Measurements from ENCODE around the gene ATP8A2.

The ATP8A2 gene

DNA sequence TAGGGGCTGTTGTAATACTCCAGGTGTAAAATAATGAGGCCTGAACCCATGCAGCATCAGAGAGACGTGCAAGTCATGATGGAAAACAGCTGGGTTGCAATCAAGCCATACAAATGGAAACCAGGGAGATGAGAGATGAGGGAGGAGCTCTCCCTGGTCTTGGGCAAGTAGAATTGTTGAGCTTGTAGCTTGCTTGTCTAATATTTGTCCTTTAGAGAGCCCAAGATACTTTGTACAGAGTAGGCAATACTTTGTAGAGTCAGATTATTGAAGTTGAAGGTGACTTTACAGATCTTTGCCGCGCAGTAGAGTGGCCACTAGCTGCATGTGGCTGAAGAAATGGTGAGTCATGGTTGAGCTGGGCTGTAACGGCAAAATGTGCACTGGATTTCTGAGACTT is 8.3 kb downstream of the ATP8A2 start:
- DNase-seq (ENCODE audit: low read depth): no peak
- TF ChIP-seq, protein P1, sequence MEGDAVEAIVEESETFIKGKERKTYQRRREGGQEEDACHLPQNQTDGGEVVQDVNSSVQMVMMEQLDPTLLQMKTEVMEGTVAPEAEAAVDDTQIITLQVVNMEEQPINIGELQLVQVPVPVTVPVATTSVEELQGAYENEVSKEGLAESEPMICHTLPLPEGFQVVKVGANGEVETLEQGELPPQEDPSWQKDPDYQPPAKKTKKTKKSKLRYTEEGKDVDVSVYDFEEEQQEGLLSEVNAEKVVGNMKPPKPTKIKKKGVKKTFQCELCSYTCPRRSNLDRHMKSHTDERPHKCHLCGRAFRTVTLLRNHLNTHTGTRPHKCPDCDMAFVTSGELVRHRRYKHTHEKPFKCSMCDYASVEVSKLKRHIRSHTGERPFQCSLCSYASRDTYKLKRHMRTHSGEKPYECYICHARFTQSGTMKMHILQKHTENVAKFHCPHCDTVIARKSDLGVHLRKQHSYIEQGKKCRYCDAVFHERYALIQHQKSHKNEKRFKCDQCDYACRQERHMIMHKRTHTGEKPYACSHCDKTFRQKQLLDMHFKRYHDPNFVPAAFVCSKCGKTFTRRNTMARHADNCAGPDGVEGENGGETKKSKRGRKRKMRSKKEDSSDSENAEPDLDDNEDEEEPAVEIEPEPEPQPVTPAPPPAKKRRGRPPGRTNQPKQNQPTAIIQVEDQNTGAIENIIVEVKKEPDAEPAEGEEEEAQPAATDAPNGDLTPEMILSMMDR (conservative IDR thresholded peaks at IDR 0.05; ENCODE audit: low read depth, low read length): no peak
- no peak overlapping the region for H3K4me3 ChIP-seq (ENCODE audit: low read depth, low read length)

DNA sequence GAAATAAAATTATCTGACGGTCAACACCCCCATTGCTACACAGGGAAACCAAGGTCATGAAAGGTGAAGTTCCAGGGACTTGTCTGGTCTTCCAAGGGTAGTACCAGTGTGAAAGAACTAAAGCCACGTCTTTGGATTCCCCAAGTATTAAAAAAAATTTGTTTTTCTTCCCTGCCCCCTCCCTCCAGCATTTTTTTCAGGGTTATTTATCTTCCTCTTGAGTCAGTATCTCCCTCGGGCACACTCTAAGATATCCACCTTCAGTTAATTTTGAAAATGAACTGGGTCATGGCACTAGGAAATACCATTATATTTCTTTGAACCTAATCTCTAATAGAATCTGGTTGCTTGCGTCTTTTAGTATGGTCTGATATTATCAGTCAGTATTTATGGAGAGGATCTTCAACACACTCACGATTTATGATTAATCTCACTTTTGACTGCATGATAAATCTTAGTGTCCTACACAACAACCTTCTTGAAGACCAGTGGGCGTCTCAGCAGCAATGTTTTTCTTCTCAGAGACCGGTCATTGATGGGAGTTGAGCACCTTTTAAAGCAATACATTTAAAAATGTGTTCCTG is 9.1 kb downstream of the ATP8A2 start:
- TF ChIP-seq, protein P1 (conservative IDR thresholded peaks at IDR 0.05; ENCODE audit: low read depth, low read length): no peak
- DNase-seq (ENCODE audit: low read depth): no peak
- H3K4me3 ChIP-seq (ENCODE audit: low read depth, low read length): no peak overlapping the region

DNA sequence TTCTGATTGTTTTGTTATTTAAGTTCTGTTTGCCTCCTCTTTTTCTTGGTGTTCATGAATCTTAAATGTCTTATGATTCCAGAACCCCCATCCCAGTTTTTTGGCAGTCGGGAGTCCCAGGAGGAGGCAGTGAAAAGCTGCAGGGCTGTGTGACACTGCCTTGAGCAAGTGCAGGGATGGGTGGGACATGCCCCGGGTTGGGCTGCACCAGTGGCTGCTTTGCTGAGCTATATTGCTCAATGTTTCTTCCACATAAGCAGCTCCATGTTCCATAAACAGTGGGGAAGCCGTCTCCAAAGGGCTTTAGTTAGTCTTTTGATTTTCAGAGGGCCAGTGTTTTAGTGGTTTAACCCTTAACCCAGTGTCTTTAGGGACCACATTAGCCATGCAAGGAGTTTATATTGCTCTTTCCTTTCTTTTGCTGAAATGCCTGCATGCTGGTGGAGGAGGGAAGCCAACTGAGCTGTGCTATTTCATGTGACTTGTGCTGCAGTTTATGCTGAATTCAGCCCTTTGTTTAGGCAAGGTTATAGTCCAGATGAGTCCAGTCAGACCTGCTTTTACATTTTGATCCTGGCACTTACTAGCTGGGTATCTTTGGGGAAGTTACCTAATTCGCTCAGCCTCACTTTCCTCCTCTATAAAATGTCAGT is 13.1 kb downstream of the ATP8A2 start:
- TF ChIP-seq, protein P1 (conservative IDR thresholded peaks at IDR 0.05; ENCODE audit: low read depth, low read length): no peak
- peak; percentile 37 for DNase-seq (ENCODE audit: low read depth)
- no peak overlapping the region for H3K4me3 ChIP-seq (ENCODE audit: low read depth, low read length)

DNA sequence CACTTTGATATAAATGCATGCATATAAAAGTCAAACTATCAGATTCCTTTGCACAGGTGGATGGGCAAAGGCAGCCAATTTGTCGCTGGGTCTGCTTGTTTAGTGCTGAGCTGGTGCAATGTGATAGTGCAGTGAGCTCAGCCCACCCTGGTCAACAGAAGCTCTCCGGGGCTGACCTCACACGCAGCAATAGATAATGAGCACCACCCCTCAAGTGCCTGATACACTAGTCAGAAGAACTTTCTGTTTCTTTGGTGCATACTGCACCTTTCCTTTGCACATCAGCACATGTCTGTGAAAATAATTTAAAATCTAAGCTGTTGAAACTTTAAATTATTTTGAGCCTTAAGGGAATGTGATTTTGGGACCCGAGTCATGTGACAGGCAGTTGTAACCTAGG is 20.2 kb downstream of the ATP8A2 start:
- TF ChIP-seq, protein P1 (conservative IDR thresholded peaks at IDR 0.05; ENCODE audit: low read depth, low read length): no peak
- no peak for DNase-seq (ENCODE audit: low read depth)
- no peak overlapping the region for H3K4me3 ChIP-seq (ENCODE audit: low read depth, low read length)

DNA sequence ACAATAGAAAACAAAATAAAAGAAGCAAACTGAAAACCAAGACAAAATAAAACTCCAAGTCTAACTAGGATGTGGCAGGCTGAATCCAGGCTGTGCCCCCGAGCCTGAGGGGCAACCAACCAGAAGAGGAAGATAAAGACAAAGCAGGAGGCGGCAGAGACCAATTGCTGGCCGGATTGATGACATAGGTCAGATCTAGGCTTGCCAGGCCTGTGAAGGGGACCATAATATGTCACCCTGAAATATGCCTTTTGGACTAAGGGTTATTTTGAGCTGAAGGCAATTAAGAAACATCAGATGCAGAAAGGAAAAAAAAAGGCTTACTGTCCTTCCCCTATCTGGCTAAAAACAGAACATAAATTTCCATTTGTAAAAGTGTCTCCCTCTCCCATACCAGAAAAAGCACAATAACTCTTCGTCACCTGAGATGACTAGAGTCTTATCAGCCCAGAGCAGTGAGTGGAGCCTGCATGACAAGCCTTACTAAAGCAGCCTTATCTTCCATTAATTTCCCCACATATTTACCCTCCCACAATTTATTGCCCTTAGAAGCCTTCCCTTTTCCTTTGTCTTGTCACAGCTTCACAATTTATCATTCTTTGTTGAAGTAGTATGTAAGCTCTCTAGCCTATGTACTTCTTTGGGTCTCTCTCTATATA is 22.8 kb downstream of the ATP8A2 start:
- no peak overlapping the region for H3K4me3 ChIP-seq (ENCODE audit: low read depth, low read length)
- DNase-seq (ENCODE audit: low read depth): no peak
- TF ChIP-seq, protein P1 (conservative IDR thresholded peaks at IDR 0.05; ENCODE audit: low read depth, low read length): no peak

DNA sequence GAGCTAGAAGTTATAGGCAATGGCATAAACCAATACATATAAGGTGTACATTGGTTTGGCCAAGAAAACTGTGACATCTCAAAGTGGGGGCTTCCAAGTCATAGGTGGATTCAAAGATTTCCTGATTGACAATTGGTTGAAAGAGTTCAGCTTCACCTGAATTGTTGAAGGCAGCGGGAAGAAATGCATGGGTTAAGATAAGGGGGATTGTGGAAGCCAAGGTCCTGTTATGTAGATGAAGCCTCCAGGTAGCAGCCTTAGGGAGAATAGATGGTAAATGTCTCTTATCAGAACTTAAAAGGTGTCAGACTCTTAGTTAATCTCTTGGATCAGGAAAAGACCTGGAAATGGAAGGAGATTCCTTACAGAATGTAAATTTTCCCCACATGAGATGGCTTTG is 26.0 kb downstream of the ATP8A2 start:
- no peak overlapping the region for H3K4me3 ChIP-seq (ENCODE audit: low read depth, low read length)
- no peak for DNase-seq (ENCODE audit: low read depth)
- TF ChIP-seq, protein P1 (conservative IDR thresholded peaks at IDR 0.05; ENCODE audit: low read depth, low read length): no peak

All from choroid plexus epithelial cell (primary cell).